GM19099 (cell line): ENCODE results near the gene CHST8.

Experiments used
- POLR2A ChIP-seq: IDR thresholded peaks from 3 replicates; pipeline ENCODE4 v1.6.1; 2011; ENCODE audit warnings: low read depth; ENCODE audit not compliant: insufficient read length; ENCODE audit errors: extremely low read depth

Gene CHST8

GRCh38 chr19:33812388-33813330 lies 190.9 kb downstream of the CHST8 start:
- no peak for TF ChIP-seq POLR2A

DNA sequence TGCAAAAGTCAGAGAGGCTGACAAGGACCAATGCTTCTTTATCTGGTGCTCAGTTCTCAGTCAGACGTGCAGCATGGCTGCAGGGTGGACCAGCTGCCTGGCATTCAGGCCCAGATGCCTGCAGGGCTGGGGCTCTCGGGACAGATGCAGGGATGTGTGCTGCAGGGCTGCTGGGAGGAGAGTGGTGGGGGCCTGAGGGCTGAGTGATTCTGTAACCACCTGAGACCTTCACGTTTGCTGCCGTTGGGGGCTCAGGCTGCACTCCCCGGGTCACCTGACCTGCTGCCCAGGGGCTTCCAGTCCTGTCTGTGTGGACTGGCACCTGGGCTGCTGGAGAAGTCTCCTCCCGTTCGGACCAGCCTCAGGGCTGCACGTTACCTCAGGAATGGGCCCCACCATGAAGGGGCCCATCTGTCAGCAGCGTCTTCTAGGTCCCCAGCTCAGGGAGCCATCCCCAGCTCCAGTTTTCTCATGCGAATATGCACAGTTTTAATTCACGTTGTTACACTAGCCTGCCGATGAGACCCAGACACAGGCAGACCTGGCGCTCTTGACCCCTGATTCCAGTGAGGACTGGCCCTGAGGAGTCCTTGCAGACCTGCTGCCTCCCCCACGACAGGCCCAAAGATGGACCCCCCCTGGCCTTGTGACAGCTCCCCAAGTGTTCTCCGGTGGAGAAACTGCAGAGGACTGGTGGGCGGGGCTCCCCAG lies 191.8 kb downstream of the CHST8 start:
- no peak for TF ChIP-seq POLR2A

DNA sequence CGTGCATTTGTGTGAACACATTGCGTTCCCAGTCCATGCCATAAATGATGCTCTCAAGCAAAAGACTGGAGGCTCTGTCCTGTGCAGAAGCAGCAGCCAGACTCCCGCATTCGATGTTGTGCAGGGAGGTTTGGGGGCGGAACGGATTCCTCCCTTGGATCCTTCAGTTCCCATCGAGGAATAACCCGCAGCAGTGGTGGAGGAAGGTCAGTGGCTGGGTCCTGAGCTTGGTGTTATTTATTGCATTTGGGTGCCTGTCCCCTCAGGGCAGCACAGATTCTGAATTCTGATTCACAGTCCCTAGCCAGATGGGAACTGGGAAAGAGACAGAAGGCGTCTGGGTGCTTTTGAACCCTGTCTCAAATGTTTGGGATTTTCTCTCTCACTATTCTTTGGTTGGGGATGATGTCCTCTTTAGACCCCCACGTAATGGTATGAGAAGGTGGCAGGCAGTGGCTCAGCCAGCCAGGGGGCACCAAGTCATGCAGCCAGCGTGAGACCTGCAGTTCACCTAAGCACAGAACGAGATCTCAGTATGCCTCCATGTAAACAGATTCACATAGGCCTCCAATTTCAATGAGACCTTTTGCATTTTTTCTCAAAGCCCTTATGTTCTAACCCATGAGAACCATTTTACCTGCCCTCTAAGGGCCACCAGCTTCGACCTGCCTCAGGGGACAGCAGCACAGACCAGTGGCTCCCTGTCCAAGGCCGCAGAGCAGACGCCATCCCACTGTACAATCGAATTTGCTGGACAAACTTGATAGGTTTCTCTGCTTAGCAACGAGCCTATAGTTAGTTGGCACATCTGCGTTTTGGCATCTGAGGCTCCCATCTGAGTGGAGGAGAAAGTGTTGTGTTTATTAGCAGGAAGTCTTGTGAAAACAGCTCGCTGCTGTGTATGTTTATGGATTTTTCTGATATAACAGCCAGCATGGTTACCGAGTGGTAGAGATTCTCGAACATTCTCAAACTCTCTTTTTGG lies 192.7 kb downstream of the CHST8 start:
- no peak for TF ChIP-seq POLR2A

- no peak for TF ChIP-seq POLR2A
Measured at GRCh38 chr19:33815380-33816340, 193.9 kb downstream of the CHST8 start.

- no peak for TF ChIP-seq POLR2A
Measured at GRCh38 chr19:33818411-33818810, 196.7 kb downstream of the CHST8 start.

DNA sequence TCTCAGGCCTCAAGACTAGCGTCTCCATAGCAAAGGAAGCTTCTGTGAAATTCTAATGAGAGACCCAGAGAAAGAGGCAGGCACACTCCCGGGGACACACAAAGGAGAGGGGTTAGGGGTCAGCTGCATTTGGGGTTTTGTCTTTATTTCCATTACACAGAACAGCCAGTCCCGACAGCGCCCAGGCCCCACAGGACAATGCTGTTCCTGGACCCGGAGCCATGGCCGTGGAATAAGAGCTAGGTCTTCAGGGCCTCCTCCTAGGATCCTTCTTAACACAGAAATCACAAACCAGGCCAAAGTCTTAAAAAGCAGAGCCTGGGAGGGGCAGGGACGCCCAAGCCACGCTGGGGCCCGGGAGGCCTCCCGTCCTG lies 197.7 kb downstream of the CHST8 start:
- TF ChIP-seq POLR2A, result no peak

DNA sequence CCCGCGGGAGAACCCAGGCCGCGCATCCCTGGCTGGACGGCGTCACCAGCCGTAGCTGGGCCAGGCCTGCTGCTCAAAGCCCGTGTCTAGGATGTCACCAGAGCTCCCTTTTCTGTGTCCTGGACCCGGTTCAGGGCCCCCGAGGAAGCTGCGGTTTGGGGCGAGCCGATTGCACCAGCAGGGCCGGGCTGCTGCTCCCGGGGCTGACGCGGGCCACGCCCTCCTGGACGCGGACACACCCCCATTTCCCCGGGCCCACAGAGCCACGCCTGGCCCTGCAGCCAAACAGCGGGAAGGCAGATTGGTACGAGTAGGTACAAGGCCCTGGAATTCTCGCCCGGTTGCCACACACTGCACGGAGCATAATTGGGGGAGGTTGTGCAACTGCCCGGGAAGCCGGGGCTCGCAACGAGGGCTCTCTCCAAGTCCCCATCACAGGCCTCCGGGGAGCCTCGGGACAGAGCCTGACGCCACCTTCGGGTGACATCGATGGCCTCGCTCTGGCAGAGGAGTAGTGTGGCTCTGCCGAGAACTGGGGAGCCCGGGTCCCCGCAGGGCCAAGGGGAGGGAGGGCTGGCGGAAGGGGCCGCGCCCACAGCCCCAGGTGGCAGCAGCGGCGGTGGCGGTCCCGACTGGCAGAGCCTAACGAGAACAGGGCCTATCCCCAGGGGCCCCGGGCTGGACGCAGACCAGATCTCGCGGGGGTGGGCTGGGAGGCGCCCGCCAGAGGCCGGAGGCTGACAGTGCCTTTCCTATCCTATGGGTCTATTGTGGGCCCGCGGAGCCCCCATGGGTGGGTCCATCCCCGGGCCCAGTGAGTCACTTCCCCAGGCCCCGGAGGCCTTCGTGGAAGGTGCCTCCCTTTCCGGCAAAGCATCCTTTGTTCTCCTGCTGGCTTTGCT lies 198.4 kb downstream of the CHST8 start:
- TF ChIP-seq POLR2A, result no peak

GRCh38 chr19:33821871-33822270 lies 200.1 kb downstream of the CHST8 start:
- TF ChIP-seq POLR2A, result no peak
